ENCODE measurements around the gene LRMDA. TPM values are rescaled to one million over a fixed set of nuclear protein-coding genes. Genes with fewer than 3 reads are reported as not detected.

Gene LRMDA
- total and polyA plus RNA-seq, 2 donors (not counting 1 experiment from before 2014, with no cell fraction given), result 0.12 TPM; not detected in 1

DNA sequence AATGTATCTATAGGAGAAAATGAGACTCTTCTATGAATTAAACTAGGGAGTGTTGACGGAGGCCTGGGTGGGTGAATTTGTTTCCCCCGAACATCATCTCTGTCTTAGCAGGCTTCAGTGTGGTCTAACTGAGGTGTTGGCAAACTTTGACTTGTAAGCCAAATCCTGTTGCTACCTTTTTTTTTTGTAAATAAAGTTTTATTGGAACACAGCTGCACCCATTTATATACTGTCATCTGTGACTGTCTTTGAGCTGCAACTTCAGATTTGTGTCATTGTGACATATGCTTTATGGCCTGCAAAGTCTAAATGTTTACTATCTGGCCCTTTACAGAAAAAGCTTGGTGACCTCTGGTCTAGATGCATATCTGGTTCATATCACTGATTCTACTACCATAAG is 455.9 kb downstream of the LRMDA start:
- ATAC-seq (ENCODE audit: low read depth) (no peak), DNase-seq (no peak)
- H3K27me3 ChIP-seq (replicated peaks in 1 of 4; ENCODE audit: control extremely low read depth in 1 of 4, control insufficient read depth in 3 of 4, insufficient read depth in 4 of 4, low read length in 3 of 4), result no peaks in the 10 kb centered on the region
- H3K36me3 ChIP-seq (replicated peaks in 1 of 2; ENCODE audit: control extremely low read depth in 1 of 2, control insufficient read depth in 1 of 2, extremely low read depth in 1 of 2, insufficient read depth in 2 of 2, low read length in 1 of 2), result no peaks in the 10 kb centered on the region
- POLR2A ChIA-PET, result no interaction called here
- no peaks in the 10 kb centered on the region for H4K20me1 ChIP-seq (ENCODE audit: control insufficient read depth, insufficient read depth, low read length, poor library complexity, severe bottlenecking)
- H3K9ac ChIP-seq (ENCODE audit: low read length), result no peak overlapping the region
- no peak overlapping the region for H3K27ac ChIP-seq (ENCODE audit: low read length in 2 of 2)
- intact Hi-C loops (cut with micrococcal nuclease), result no loop called here
- Mint-ChIP-seq H3K9me3 (ENCODE audit: insufficient read depth) (no peaks in the 10 kb centered on the region), H3K27ac (no peak overlapping the region), H3K4me1 (no peaks in the 10 kb centered on the region), H3K27me3 (no peaks in the 10 kb centered on the region), H3K4me3 (no peak overlapping the region)
- no peak overlapping the region for H3K4me3 ChIP-seq (ENCODE audit: control extremely low read depth in 1 of 5, extremely low read depth in 1 of 5, insufficient read depth in 1 of 5, low read depth in 2 of 5, low read length in 4 of 5)
- no peak overlapping the region for H3K4me2 ChIP-seq (replicated peaks; ENCODE audit: low read depth, low read length, poor library complexity, severe bottlenecking)
- TF ChIP-seq EZH2 (IDR thresholded peaks at IDR 0.05; ENCODE audit: borderline replicate concordance, insufficient read depth, low read depth, low read length, poor library complexity, severe bottlenecking) (no peak), CTCF (IDR thresholded peaks at IDR 0.05) (no peak)
- no peaks in the 10 kb centered on the region for H3K9me3 ChIP-seq (ENCODE audit: control extremely low read depth in 1 of 3, control insufficient read depth in 2 of 3, insufficient read depth in 1 of 3, low read length in 2 of 3)
- no CpG with 5 or more reads among the region's 2 CpGs for WGBS (ENCODE audit: insufficient coverage)
- CTCF ChIA-PET, result no interaction called here
- H3K79me2 ChIP-seq (ENCODE audit: control insufficient read depth, insufficient read depth, low read length), result no peaks in the 10 kb centered on the region
- no peak overlapping the region for H2AFZ ChIP-seq (ENCODE audit: insufficient read depth, low read depth, low read length, poor library complexity, severe bottlenecking)
- no peaks in the 10 kb centered on the region for H3K4me1 ChIP-seq (ENCODE audit: control insufficient read depth in 2 of 2, insufficient read depth in 2 of 2, low read length in 2 of 2)

DNA sequence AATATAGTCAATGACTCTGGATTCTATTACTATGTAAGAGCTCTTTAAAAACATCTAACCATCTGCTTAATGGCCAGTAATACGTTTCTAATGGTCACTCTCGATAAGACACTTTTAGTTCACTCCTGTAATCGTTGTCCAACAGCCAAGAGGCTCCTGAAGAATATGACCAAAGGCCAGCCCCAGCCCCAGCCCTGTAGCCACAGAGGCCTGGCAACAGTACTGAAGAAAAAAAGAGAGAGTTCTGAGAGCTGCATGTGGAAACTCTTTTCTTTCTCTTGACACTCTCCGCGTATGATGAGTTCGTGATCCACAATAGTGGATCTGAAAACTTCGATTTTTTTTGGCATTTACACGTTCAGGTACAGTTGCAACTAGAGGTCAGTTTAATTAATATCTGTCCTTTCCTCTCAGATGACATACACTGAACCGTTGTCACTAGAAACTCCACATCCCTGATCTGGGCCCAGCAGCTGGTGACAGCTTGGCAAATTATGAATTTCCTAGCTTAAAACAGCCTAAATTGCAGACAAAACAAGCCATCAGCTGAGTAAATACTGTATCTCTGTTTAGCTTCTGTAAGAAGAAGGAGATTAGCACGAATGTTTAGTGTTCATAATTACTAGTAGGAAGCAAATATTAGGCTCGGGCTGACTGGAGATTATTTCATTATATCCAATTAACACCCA is 456.7 kb downstream of the LRMDA start:
- WGBS (ENCODE audit: insufficient coverage), result 90% methylated on average over 5 of the region's 11 CpGs
- Histone ChIP-seq H3K27me3 (replicated peaks in 1 of 4; ENCODE audit: control extremely low read depth in 1 of 4, control insufficient read depth in 3 of 4, insufficient read depth in 4 of 4, low read length in 3 of 4) (no peaks in the 10 kb centered on the region), H2AFZ (ENCODE audit: insufficient read depth, low read depth, low read length, poor library complexity, severe bottlenecking) (no peak overlapping the region), H3K4me2 (replicated peaks; ENCODE audit: low read depth, low read length, poor library complexity, severe bottlenecking) (no peak overlapping the region), H4K20me1 (ENCODE audit: control insufficient read depth, insufficient read depth, low read length, poor library complexity, severe bottlenecking) (no peaks in the 10 kb centered on the region), H3K27ac (ENCODE audit: low read length in 2 of 2) (no peak overlapping the region), H3K79me2 (ENCODE audit: control insufficient read depth, insufficient read depth, low read length) (no peaks in the 10 kb centered on the region), H3K9ac (ENCODE audit: low read length) (no peak overlapping the region), H3K9me3 (ENCODE audit: control extremely low read depth in 1 of 3, control insufficient read depth in 2 of 3, insufficient read depth in 1 of 3, low read length in 2 of 3) (no peaks in the 10 kb centered on the region), H3K4me1 (ENCODE audit: control insufficient read depth in 2 of 2, insufficient read depth in 2 of 2, low read length in 2 of 2) (no peaks in the 10 kb centered on the region), H3K4me3 (ENCODE audit: control extremely low read depth in 1 of 5, extremely low read depth in 1 of 5, insufficient read depth in 1 of 5, low read depth in 2 of 5, low read length in 4 of 5) (no peak overlapping the region), H3K36me3 (replicated peaks in 1 of 2; ENCODE audit: control extremely low read depth in 1 of 2, control insufficient read depth in 1 of 2, extremely low read depth in 1 of 2, insufficient read depth in 2 of 2, low read length in 1 of 2) (no peaks in the 10 kb centered on the region)
- H3K4me1 Mint-ChIP-seq, result no peaks in the 10 kb centered on the region
- TF ChIP-seq EZH2 (IDR thresholded peaks at IDR 0.05; ENCODE audit: borderline replicate concordance, insufficient read depth, low read depth, low read length, poor library complexity, severe bottlenecking) (no peak), CTCF (IDR thresholded peaks at IDR 0.05) (no peak)
- H3K27ac Mint-ChIP-seq, result no peak overlapping the region
- no peaks in the 10 kb centered on the region for H3K27me3 Mint-ChIP-seq
- H3K4me3 Mint-ChIP-seq, result no peak overlapping the region
- no peak for ATAC-seq (ENCODE audit: low read depth)
- ChIA-PET CTCF (no interaction called here), POLR2A (no interaction called here)
- DNase-seq, result no peak
- no peaks in the 10 kb centered on the region for H3K9me3 Mint-ChIP-seq (ENCODE audit: insufficient read depth)
- intact Hi-C loops (cut with micrococcal nuclease), result no loop called here
